HL-60 (cell line): Measurements from ENCODE around the gene PPP1R18.
"Not testable (repeated sequence)": the region's sequence is repeated elsewhere in the genome, so short reads cannot be mapped to it uniquely, and the experiment has no call there.

ENCODE experiments used
- DNase-seq, 2 experiments: peaks; one replicate each; pipeline ENCODE4 v3.0.0-alpha.2; 2010 to 2020; ENCODE audit warnings: low read depth in 1 of 2, low spot score in 1 of 2
- H3K27ac ChIP-seq: fragments of 250-450 bp; sonication (Bioruptor Pico); replicated peaks from 2 replicates; pipeline ENCODE4 v1.5.1; 2020; ENCODE audit warnings: mild to moderate bottlenecking, moderate library complexity
- H3K27me3 ChIP-seq: fragments of 250-450 bp; sonication (Bioruptor Pico); 2 replicates; pipeline ENCODE4 v1.5.1; 2021; ENCODE audit warnings: mild to moderate bottlenecking, moderate library complexity; ENCODE audit not compliant: insufficient read depth, poor library complexity, severe bottlenecking
- H3K4me3 ChIP-seq: replicated peaks from 2 replicates; pipeline ENCODE4 v1.5.1; 2011; ENCODE audit warnings: mild to moderate bottlenecking, control low read depth, low read length; ENCODE audit not compliant: insufficient read depth
- CTCF ChIP-seq: IDR thresholded peaks from one replicate; pipeline ENCODE4 v1.5.1; 2011; ENCODE audit warnings: low read length, control low read depth, inconsistent platforms; ENCODE audit not compliant: insufficient read depth
- GABPA ChIP-seq: IDR thresholded peaks from 2 replicates; pipeline ENCODE4 v1.6.1; 2012; ENCODE audit warnings: low read depth
- POLR2AphosphoS5 ChIP-seq: IDR thresholded peaks from 2 replicates; pipeline ENCODE4 v1.6.1; 2012; ENCODE audit warnings: low read depth
- REST ChIP-seq: IDR thresholded peaks from 2 replicates; pipeline ENCODE4 v1.6.1; 2012; ENCODE audit warnings: low read depth; ENCODE audit not compliant: insufficient replicate concordance
- SPI1 ChIP-seq: IDR thresholded peaks from 2 replicates; pipeline ENCODE4 v1.6.1; 2012; ENCODE audit warnings: low read depth, mild to moderate bottlenecking, borderline replicate concordance

PPP1R18 gene

GRCh38 chr6:30670760-30671527 lies 15.5 kb downstream of the PPP1R18 start:
- no peak overlapping the region for H3K4me3 ChIP-seq
- DNase-seq: no peak
- no peak overlapping the region for H3K27ac ChIP-seq
- no peaks in the 10 kb centered on the region for H3K27me3 ChIP-seq
- TF ChIP-seq SPI1: no peak

GRCh38 chr6:30666300-30666699 lies 20.1 kb downstream of the PPP1R18 start:
- H3K4me3 ChIP-seq, H3K27me3 ChIP-seq, DNase-seq, H3K27ac ChIP-seq: not testable (repeated sequence)

- H3K27ac ChIP-seq: no peak overlapping the region
- no peaks in the 10 kb centered on the region for H3K27me3 ChIP-seq
- no peak for DNase-seq
- H3K4me3 ChIP-seq: no peak overlapping the region
- no peak for TF ChIP-seq CTCF
- TF ChIP-seq POLR2AphosphoS5: no peak
- TF ChIP-seq REST: no peak
- no peak for TF ChIP-seq SPI1
- TF ChIP-seq GABPA: no peak
These were observed 21.3 kb downstream of the PPP1R18 start for GRCh38 chr6:30664994-30665767.

GRCh38 chr6:30657922-30658321 lies 28.5 kb downstream of the PPP1R18 start:
- not testable (repeated sequence) for H3K4me3 ChIP-seq, H3K27ac ChIP-seq, H3K27me3 ChIP-seq, DNase-seq

GRCh38 chr6:30657454-30657853 lies 29.0 kb downstream of the PPP1R18 start:
- no peaks in the 10 kb centered on the region for H3K27me3 ChIP-seq
- no peak for DNase-seq
- no peak overlapping the region for H3K27ac ChIP-seq
- TF ChIP-seq GABPA: no peak
- no peak for TF ChIP-seq CTCF
- TF ChIP-seq POLR2AphosphoS5: no peak
- no peak for TF ChIP-seq SPI1
- no peak overlapping the region for H3K4me3 ChIP-seq

- no peak overlapping the region for H3K4me3 ChIP-seq
- no peaks in the 10 kb centered on the region for H3K27me3 ChIP-seq
- no peak overlapping the region for H3K27ac ChIP-seq
- TF ChIP-seq POLR2AphosphoS5 (no peak), REST (no peak), SPI1 (peak; percentile 94), CTCF (no peak), GABPA (peak; percentile 9; the same call in 1 of the 2 replicates)
- peak; percentile 71 to 95 for DNase-seq
These were observed 29.9 kb downstream of the PPP1R18 start for GRCh38 chr6:30656513-30656912.
